Keratinocyte (primary cell): ENCODE data around the gene SLBP. TPM values are rescaled to one million over a fixed set of nuclear protein-coding genes. Genes with fewer than 3 reads are reported as not detected.

Source experiments
- DNase-seq: peaks from one replicate; pipeline ENCODE4 v3.0.0-alpha.2; 2011; ENCODE audit warnings: low read depth, missing footprints, low spot score
- FAIRE-seq: peaks from 2 replicates; lab custom pipeline; 2011; peaks lifted over from hg19 to GRCh38; lab: Jason Lieb, UNC
- H2AFZ ChIP-seq: 2 replicates; pipeline ENCODE4 v1.6.0; 2012; ENCODE audit warnings: low read length, control low read depth, inconsistent platforms; ENCODE audit not compliant: control insufficient read depth
- H3K27ac ChIP-seq: 2 replicates; pipeline ENCODE4 v1.5.1; 2011; ENCODE audit warnings: low read length; ENCODE audit not compliant: control insufficient read depth, insufficient read depth
- H3K27me3 ChIP-seq: 3 replicates; pipeline ENCODE4 v1.6.0; 2011; ENCODE audit warnings: low read length; ENCODE audit not compliant: control insufficient read depth, insufficient read depth; ENCODE audit errors: extremely low read depth
- H3K36me3 ChIP-seq, 2 experiments: 2 replicates in 1 of 2; 3 replicates in 1 of 2; pipeline ENCODE4 v1.5.1; 2011; ENCODE audit warnings: low read length in 2 of 2, mild to moderate bottlenecking in 1 of 2; ENCODE audit not compliant: control insufficient read depth in 2 of 2, insufficient read depth in 2 of 2; ENCODE audit errors: extremely low read depth in 1 of 2
- H3K4me1 ChIP-seq: 3 replicates; pipeline ENCODE4 v1.5.1; 2011; ENCODE audit warnings: low read length; ENCODE audit not compliant: control insufficient read depth, insufficient read depth; ENCODE audit errors: extremely low read depth
- H3K4me2 ChIP-seq: 3 replicates; pipeline ENCODE4 v1.6.0; 2011; ENCODE audit warnings: low read depth, low read length; ENCODE audit not compliant: control insufficient read depth, insufficient read depth; ENCODE audit errors: extremely low read depth
- H3K4me3 ChIP-seq, 3 experiments: fragments of 200-600 bp in 1 of 3; sonication (generic) in 1 of 3; 2 replicates in 2 of 3; 3 replicates in 1 of 3; pipeline ENCODE4 v1.5.1; 2011 to 2016; ENCODE audit warnings: low read length in 3 of 3, mild to moderate bottlenecking in 3 of 3, control low read depth in 2 of 3, inconsistent platforms in 1 of 3, low read depth in 1 of 3, mixed read lengths in 1 of 3, mixed run types in 1 of 3, moderate library complexity in 1 of 3; ENCODE audit not compliant: control insufficient read depth in 2 of 3, insufficient read depth in 2 of 3; ENCODE audit errors: extremely low read depth in 1 of 3
- H3K79me2 ChIP-seq: 2 replicates; pipeline ENCODE4 v1.6.0; 2012; ENCODE audit warnings: low read length; ENCODE audit not compliant: control insufficient read depth, insufficient read depth
- H3K9ac ChIP-seq: 3 replicates; pipeline ENCODE4 v1.6.0; 2011; ENCODE audit warnings: low read length; ENCODE audit not compliant: control insufficient read depth, insufficient read depth; ENCODE audit errors: extremely low read depth
- H3K9me1 ChIP-seq: 3 replicates; pipeline ENCODE4 v1.6.0; 2011; ENCODE audit warnings: low read length; ENCODE audit not compliant: control insufficient read depth, insufficient read depth; ENCODE audit errors: extremely low read depth
- H3K9me3 ChIP-seq: 2 replicates; pipeline ENCODE4 v1.5.1; 2012; ENCODE audit warnings: low read depth, low read length; ENCODE audit not compliant: control insufficient read depth
- H4K20me1 ChIP-seq: 3 replicates; pipeline ENCODE4 v1.6.0; 2011; ENCODE audit warnings: low read length; ENCODE audit not compliant: control insufficient read depth, insufficient read depth; ENCODE audit errors: extremely low read depth
- EZH2 ChIP-seq: IDR thresholded peaks from one replicate; pipeline ENCODE4 v1.6.1; 2012; ENCODE audit warnings: inconsistent platforms, mild to moderate bottlenecking, low read length, moderate library complexity
- dilution Hi-C: fragments of 300-500 bp; cut with MboI; formaldehyde crosslinking; loops from one replicate; pipeline ENCODE4 v1.7.0; 2020; ENCODE audit warnings: low sequenced_read_pairs; ENCODE audit not compliant: extremely low pct_ligation_motif_present
- polyA plus RNA-seq, 5 experiments: library from polyadenylated mRNA; depleted of rRNA in 3 of 5; stranded (reverse) in 3 of 5; stranded (forward) in 1 of 5; unstranded in 1 of 5; fragments of >200 nt; gene quantifications; 1 replicate in 1 of 5; 2 replicates in 3 of 5; 3 replicates in 1 of 5; pipeline versions ENCODE4 v1.2.1 to v1.2.3, GENCODE V29; 2011 to 2012; ENCODE audit warnings: missing spikeins in 2 of 5, low read depth in 1 of 5, low replicate concordance in 1 of 5
- TF ChIP-seq, protein P1 (sequence below), 3 experiments: IDR thresholded peaks in 1 of 3; conservative IDR thresholded peaks in 1 of 3; optimal IDR thresholded peaks in 1 of 3; 2 replicates in 2 of 3; 3 replicates in 1 of 3; pipeline versions ENCODE3 to v1.5.1; 2011; ENCODE audit warnings: low read length in 3 of 3, mild to moderate bottlenecking in 3 of 3, moderate library complexity in 2 of 3, control low read depth in 1 of 3, inconsistent platforms in 1 of 3; ENCODE audit not compliant: insufficient read depth in 2 of 3; ENCODE audit errors: extremely low read depth in 1 of 3

SLBP gene
- polyA plus RNA-seq, 1 donor (not counting 4 experiments of a cell fraction or from before 2014, with no cell fraction given), result 90.6 TPM

DNA sequence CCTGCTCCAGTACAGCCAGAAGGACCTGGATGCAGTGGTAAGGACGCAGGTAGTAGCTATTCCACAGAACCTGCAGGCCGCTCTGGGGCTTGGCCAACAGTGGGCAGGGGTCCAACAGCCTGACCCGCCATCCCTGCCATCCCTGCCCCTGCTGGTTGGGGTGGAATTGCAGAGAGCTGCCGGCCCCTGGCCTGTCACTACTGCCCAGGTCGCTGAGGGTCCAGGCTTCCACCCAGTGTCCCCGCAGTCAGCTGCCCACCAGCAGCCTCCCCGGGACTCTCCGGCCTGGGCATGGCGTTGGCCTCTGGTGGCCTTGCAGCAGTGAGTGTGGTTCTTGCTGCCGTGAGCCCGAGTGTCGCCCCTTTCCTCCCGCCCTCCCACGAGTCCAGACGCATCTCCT is 25.5 kb upstream of the SLBP start:
- H3K27me3 ChIP-seq, result no peaks in the 10 kb centered on the region
- H3K79me2 ChIP-seq, result peaks cover 5% of the 10 kb centered on the region
- FAIRE-seq (no peak), DNase-seq (no peak)
- H2AFZ ChIP-seq, result no peak overlapping the region
- H3K4me1 ChIP-seq, result no peaks in the 10 kb centered on the region
- no peaks in the 10 kb centered on the region for H3K9me1 ChIP-seq
- H3K9ac ChIP-seq, result no peak overlapping the region
- dilution Hi-C loops, result no loop called here
- H3K9me3 ChIP-seq, result peaks cover 17% of the 10 kb centered on the region
- no peaks in the 10 kb centered on the region for H4K20me1 ChIP-seq
- no peak overlapping the region for H3K4me2 ChIP-seq
- TF ChIP-seq EZH2, result no peak
- TF ChIP-seq, protein P1, sequence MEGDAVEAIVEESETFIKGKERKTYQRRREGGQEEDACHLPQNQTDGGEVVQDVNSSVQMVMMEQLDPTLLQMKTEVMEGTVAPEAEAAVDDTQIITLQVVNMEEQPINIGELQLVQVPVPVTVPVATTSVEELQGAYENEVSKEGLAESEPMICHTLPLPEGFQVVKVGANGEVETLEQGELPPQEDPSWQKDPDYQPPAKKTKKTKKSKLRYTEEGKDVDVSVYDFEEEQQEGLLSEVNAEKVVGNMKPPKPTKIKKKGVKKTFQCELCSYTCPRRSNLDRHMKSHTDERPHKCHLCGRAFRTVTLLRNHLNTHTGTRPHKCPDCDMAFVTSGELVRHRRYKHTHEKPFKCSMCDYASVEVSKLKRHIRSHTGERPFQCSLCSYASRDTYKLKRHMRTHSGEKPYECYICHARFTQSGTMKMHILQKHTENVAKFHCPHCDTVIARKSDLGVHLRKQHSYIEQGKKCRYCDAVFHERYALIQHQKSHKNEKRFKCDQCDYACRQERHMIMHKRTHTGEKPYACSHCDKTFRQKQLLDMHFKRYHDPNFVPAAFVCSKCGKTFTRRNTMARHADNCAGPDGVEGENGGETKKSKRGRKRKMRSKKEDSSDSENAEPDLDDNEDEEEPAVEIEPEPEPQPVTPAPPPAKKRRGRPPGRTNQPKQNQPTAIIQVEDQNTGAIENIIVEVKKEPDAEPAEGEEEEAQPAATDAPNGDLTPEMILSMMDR (optimal IDR thresholded peaks at IDR 0.05 in 1 of 3, IDR thresholded peaks at IDR 0.05 in 1 of 3, conservative IDR thresholded peaks at IDR 0.05 in 1 of 3; ENCODE audit: extremely low read depth in 1 of 3, insufficient read depth in 2 of 3, low read length in 3 of 3), result no peak
- no peak overlapping the region for H3K4me3 ChIP-seq
- peaks cover 21 to 64% of the 10 kb centered on the region in 2 experiments for H3K36me3 ChIP-seq
- H3K27ac ChIP-seq, result no peak overlapping the region

DNA sequence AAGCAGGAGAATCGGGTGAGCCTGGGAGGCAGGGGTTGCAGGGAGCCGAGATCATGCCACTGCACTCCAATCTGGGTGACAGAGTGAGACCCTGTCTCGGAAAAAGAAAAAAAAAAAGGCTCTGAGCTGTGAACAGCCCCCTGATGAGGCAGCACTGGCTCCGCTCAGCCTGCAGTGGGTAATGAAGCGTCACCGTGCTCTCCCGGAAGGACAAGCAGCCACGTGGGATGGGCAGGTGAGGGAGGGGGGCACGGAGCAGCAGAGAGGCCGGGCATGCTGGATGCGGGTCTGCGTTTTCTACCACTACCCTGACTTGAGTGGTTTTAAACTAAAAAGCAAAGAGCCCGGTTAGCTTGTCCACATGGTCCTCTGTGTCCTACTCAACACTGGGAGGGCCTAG is 24.7 kb upstream of the SLBP start:
- peaks cover 21 to 64% of the 10 kb centered on the region in 2 experiments for H3K36me3 ChIP-seq
- no peak overlapping the region for H3K9ac ChIP-seq
- H3K9me1 ChIP-seq, result peaks cover under 1% of the 10 kb centered on the region
- FAIRE-seq, result no peak
- H4K20me1 ChIP-seq, result no peaks in the 10 kb centered on the region
- no peak overlapping the region for H3K4me2 ChIP-seq
- H3K4me1 ChIP-seq, result peaks cover under 1% of the 10 kb centered on the region
- TF ChIP-seq, protein P1 (optimal IDR thresholded peaks at IDR 0.05 in 1 of 3, IDR thresholded peaks at IDR 0.05 in 1 of 3, conservative IDR thresholded peaks at IDR 0.05 in 1 of 3; ENCODE audit: extremely low read depth in 1 of 3, insufficient read depth in 2 of 3, low read length in 3 of 3), result no peak
- no peak for TF ChIP-seq EZH2
- H2AFZ ChIP-seq, result no peak overlapping the region
- DNase-seq, result no peak
- peaks cover 17% of the 10 kb centered on the region for H3K9me3 ChIP-seq
- peaks cover 11% of the 10 kb centered on the region for H3K79me2 ChIP-seq
- no peak overlapping the region for H3K4me3 ChIP-seq
- no peaks in the 10 kb centered on the region for H3K27me3 ChIP-seq
- H3K27ac ChIP-seq, result no peak overlapping the region
- dilution Hi-C loops, result no loop called here
